T-helper 1 cell treated with Interleukin-12 subunit alpha and Interleukin-12 subunit beta and Interleukin-4 antibody, amounts not matched to agents 30 μg/mL and 1 μg/mL, for 36 hours (primary cell): ENCODE data around the gene SLC5A3.

Experiments used
- H3K27ac Mint-ChIP-seq: one replicate; pipeline ENCODE4 v1.8.0; 2021; ENCODE audit warnings: mild to moderate bottlenecking, mixed read lengths
- H3K27me3 Mint-ChIP-seq: one replicate; pipeline ENCODE4 v1.8.0; 2021; ENCODE audit warnings: low read depth, mixed read lengths
- H3K36me3 Mint-ChIP-seq: one replicate; pipeline ENCODE4 v1.8.0; 2021; ENCODE audit warnings: low read depth, mixed read lengths
- H3K4me1 Mint-ChIP-seq: one replicate; pipeline ENCODE4 v1.8.0; 2021; ENCODE audit warnings: low read depth, mixed read lengths
- H3K4me3 Mint-ChIP-seq: one replicate; pipeline ENCODE4 v1.8.0; 2021; ENCODE audit warnings: mild to moderate bottlenecking, moderate library complexity, mixed read lengths
- H3K9me3 Mint-ChIP-seq: one replicate; pipeline ENCODE4 v1.8.0; 2021; ENCODE audit warnings: mixed read lengths

The SLC5A3 gene

DNA sequence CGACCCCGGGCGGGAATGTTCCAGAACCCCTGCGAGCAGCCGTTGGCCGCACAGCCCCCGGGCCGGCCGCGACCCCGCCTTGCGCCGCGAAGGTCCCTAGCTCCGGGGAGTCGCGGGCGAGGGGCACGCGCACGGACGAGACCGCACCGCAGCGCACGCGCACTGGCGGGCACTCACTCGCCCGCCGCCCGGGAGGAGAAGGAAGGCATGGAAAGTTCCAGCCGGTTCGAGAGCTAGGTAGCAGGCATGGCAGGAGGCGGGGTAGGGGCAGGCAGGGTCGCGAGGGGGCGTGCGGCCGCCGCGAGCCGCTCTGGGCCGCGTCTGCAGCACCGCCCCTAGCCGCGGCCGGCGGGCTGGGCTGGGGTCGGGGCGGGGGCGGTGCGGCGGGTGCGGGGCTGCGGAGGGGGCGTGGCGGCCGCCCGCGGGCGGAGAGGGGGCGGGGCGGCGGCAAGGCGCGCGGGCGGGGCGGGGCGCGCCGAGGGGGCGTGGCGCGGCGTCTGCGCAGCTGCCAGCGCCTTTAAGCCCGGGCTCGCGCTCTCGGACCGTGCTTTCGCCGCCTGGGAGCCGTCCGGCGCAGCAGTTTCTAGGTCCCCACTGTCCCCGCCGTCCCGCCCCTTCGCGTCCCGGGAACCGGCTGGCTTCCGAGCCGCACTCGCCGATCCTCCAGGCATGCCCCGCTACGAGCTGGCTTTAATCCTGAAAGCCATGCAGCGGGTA is at the start of gene SLC5A3, which contains the start of gene MRPS6:
Gene SLC5A3 (plus strand): TSS at position 547 of the 717 bp plus-strand sequence. CDS start 21,621 bp downstream, outside the sequence.
Gene MRPS6 (plus strand): TSS at position 547 of the 717 bp plus-strand sequence. CDS start 123 bp downstream, at position 670.
- Mint-ChIP-seq H3K4me1 (peaks cover 41% of the 10 kb centered on the region), H3K36me3 (peaks cover 35% of the 10 kb centered on the region), H3K27me3 (no peaks in the 10 kb centered on the region), H3K4me3 (peak within 1 kb of the TSS; percentile 91), H3K27ac (peak within 1 kb of the TSS; percentile 89), H3K9me3 (no peaks in the 10 kb centered on the region)

DNA sequence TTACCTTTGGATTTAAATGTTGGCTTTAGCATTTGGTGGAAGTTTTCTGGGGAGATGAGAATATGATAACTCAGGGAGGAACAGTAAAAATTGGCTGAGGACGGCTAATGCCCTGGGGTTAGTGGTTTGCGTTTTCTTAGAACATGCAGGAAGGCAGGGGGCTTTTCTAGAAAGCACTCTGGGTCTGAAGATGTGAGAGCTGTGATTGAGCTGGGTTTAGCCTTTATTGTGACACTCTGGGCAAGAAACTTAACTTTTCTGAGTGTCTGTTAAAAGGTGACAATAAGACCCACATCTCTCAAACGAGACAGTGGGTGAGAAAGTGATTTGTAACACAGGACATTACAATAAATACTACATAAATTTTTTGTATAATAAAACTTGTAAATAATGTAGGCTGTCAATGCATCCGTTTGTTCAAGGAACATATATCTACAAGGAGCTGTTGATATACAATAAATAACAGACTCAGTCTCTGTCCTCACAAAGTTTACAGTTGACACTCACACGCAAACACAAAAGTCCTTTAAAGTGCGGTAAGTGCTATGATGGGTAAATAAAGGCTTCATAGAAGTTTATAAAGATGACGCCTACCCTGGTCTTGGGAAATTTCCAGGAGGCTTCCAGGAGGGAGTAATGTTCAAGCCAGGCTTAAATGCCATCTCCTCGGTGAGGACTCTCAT is 49.5 kb upstream of the SLC5A3 start:
- no peak overlapping the region for H3K4me3 Mint-ChIP-seq
- H3K27ac Mint-ChIP-seq = no peak overlapping the region
- H3K36me3 Mint-ChIP-seq = peaks cover 4% of the 10 kb centered on the region
- peaks cover 26% of the 10 kb centered on the region for H3K4me1 Mint-ChIP-seq
- no peaks in the 10 kb centered on the region for H3K27me3 Mint-ChIP-seq
- no peaks in the 10 kb centered on the region for H3K9me3 Mint-ChIP-seq

DNA sequence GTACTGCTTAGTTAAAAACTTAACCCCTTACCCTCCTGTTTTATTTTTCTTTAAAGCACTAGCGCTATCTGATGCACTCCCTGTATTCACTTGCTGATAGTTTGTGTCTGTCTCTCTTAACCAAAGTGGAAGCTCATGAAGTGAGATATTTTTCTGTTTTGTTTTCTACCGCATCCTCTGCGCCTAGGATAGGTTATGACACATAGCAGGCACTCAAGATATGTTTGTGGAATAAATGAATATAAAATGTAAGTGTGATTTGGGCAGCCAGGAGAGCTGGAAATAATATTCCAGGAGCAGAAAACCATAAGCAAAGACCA is 49.0 kb upstream of the SLC5A3 start:
- H3K36me3 Mint-ChIP-seq = peaks cover 6% of the 10 kb centered on the region
- H3K9me3 Mint-ChIP-seq = no peaks in the 10 kb centered on the region
- H3K4me1 Mint-ChIP-seq = peaks cover 21% of the 10 kb centered on the region
- H3K27ac Mint-ChIP-seq = no peak overlapping the region
- no peak overlapping the region for H3K4me3 Mint-ChIP-seq
- no peaks in the 10 kb centered on the region for H3K27me3 Mint-ChIP-seq

DNA sequence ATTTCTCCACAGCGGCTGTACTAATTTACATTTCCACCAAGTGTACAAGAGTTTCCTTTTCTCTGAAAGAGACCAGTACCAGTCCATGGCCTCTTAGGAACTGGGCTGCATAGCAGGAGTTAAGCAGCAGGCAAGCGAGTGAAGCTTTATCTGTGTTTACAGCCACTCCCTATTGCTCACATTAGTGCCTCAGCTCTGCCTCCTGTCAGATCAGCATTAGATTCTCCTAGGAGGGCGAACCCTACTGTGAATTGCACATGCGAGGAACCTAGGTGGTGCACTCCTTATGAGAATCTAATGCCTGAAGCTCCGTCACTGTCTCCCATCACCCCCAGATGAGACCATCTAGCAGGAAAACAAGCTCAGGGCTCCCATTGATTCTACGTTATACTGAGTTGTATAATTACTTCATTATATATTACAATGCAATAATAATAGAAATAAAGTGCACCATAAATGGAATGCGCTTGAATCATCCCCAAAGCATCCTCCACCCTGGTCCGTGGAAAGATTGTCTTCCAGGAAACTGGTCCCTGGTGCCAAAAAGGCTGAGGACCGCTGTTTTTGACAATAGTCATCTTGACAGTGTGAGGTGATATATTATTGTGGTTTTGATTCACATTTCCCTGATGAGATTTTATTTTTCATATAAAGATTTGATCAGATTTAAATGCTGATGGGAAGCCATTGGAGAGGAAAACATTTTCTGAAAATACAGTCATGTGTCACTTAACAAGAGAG is 45.5 kb upstream of the SLC5A3 start:
- Mint-ChIP-seq H3K27me3 (no peaks in the 10 kb centered on the region), H3K9me3 (peaks cover 6% of the 10 kb centered on the region), H3K4me1 (peaks cover 19% of the 10 kb centered on the region), H3K27ac (no peak overlapping the region), H3K36me3 (peaks cover 5% of the 10 kb centered on the region), H3K4me3 (no peak overlapping the region)

DNA sequence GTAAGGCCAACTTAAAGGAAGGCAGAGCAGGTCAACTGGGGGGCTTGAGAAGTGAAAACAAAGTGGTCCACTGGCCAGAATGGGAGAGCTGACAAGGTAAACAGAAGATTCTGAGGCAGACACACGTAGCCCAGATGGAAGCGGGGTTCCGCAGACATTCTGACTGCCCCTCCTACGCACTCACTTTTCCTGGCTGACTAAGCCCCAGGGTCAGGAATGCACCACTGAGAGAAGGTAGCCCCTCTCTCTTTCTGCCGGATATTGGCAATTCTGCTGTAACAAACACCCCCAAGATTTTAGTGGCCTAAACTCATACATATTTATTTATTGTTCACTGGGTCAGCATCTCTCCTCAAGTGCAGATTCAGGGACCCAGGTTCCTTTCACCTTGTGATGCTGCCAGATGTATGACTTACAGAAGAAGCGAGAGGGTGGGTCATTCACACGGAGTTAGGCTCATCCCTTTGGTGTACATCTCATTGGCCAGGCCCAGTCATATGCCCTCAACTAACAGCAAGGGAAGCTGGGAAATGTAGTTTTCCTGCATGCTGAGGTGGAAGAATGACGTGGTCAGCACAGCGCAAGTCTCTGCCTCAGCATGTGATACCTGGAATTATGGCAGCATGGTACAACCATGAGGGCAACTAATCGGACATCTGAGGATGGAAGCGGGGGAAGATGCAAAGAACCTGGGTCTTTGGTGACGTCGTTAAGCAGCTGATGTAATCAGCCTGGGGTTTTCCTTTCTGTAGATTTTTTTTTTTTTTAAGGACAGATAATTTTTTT is 43.4 kb upstream of the SLC5A3 start:
- peak overlapping the region; percentile 75 for H3K4me3 Mint-ChIP-seq
- H3K27me3 Mint-ChIP-seq = no peaks in the 10 kb centered on the region
- peaks cover 20% of the 10 kb centered on the region for H3K4me1 Mint-ChIP-seq
- H3K36me3 Mint-ChIP-seq = peaks cover 6% of the 10 kb centered on the region
- H3K9me3 Mint-ChIP-seq = peaks cover 6% of the 10 kb centered on the region
- H3K27ac Mint-ChIP-seq = peak overlapping the region; percentile 94

DNA sequence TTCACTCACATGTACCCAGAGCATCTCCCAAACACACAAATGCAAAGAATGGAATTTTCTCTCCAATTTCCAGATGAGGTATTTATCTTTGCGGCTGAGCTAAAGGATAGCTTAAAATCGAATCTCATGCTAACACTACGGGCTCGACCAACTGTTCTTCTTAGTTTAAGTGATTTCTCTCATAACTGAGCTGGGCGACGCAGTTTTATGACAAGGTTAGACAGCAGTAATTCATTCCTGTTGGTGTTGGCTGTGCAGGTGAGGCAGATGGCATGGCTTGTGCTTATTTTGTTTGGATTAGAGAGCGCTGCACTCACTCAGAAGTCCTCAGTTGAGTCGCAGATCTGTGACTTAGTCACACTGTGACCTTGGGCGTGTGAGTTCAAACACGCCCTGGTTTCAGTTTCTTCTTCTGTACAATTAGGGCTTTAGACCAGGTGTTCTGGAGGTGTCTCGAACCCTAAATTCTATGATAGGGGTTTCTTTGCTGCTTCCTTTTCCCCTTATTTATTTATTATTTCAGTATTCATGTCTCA is 41.5 kb upstream of the SLC5A3 start:
- Mint-ChIP-seq H3K36me3 (peaks cover 12% of the 10 kb centered on the region), H3K27ac (peak overlapping the region; percentile 36), H3K4me3 (no peak overlapping the region), H3K9me3 (peaks cover 17% of the 10 kb centered on the region), H3K4me1 (peaks cover 20% of the 10 kb centered on the region), H3K27me3 (no peaks in the 10 kb centered on the region)

DNA sequence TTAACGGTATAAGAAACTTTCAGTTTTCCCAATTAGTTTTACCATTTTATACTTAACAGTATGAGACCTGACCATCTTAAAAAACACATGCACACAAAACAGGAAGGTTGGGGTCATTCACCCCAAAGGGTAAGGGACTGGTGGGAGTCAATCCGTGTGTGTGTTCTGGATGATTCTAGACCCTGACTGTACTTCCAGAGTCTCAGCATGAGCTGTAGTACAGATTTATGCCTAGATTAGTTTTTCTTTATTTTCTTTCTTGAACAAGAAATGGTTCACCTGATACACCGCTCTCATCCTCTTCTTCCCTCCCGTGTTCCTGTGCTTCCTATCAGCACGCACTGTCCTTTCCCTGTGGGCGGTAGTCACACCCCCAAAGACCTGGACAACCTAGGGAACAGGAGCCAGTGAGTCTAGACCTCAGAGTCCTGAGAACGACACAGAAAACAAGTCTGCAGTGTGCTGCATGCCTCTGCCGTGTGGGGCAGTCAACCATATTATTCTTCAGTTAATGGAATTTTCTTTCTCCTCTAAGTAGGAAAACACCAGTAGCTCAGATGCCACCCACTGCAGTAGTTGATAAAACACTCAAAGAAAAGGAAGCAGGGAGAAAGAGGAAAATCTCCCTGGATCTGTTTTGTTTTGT is 38.9 kb upstream of the SLC5A3 start:
- Mint-ChIP-seq H3K36me3 (peaks cover 10% of the 10 kb centered on the region), H3K27ac (no peak overlapping the region), H3K4me3 (no peak overlapping the region), H3K27me3 (no peaks in the 10 kb centered on the region), H3K9me3 (peaks cover 17% of the 10 kb centered on the region), H3K4me1 (peaks cover 20% of the 10 kb centered on the region)

DNA sequence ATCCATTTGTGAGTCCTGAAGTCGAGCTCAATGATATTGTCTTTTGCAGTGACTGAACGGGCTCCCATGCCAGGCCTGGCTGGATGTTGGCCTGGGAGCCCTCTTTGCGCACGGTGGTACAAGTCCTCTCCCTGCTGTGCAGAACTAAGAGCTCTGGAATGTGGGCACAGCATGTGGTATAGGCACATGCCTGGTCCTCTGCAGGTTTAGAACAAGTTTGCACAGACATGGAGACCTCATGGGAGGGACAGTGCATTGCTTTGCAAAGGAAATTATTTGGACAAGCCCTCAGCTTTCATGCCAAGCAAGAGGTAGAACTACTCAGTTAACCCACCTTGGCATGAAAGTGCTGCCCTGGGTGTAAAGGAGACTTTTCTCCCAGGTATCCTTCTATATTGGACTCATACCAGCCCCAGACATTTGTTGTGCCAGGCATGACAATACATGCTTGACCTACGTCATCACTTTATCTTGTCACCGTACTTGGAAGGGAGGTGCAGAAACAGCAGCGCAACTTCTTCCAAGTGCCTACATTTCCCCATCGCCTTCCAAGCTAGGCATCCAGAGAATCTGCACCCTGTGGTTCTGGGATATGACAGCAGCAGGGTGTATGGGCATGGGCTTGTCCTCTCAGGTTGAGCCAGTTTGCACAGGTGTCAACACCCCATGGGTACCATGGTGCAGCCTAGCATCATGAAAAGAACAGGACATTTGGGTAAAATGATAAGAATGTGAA is 37.6 kb upstream of the SLC5A3 start:
- H3K9me3 Mint-ChIP-seq = peaks cover 14% of the 10 kb centered on the region
- no peaks in the 10 kb centered on the region for H3K27me3 Mint-ChIP-seq
- H3K27ac Mint-ChIP-seq = no peak overlapping the region
- H3K4me3 Mint-ChIP-seq = no peak overlapping the region
- peaks cover 10% of the 10 kb centered on the region for H3K36me3 Mint-ChIP-seq
- H3K4me1 Mint-ChIP-seq = peaks cover 15% of the 10 kb centered on the region

DNA sequence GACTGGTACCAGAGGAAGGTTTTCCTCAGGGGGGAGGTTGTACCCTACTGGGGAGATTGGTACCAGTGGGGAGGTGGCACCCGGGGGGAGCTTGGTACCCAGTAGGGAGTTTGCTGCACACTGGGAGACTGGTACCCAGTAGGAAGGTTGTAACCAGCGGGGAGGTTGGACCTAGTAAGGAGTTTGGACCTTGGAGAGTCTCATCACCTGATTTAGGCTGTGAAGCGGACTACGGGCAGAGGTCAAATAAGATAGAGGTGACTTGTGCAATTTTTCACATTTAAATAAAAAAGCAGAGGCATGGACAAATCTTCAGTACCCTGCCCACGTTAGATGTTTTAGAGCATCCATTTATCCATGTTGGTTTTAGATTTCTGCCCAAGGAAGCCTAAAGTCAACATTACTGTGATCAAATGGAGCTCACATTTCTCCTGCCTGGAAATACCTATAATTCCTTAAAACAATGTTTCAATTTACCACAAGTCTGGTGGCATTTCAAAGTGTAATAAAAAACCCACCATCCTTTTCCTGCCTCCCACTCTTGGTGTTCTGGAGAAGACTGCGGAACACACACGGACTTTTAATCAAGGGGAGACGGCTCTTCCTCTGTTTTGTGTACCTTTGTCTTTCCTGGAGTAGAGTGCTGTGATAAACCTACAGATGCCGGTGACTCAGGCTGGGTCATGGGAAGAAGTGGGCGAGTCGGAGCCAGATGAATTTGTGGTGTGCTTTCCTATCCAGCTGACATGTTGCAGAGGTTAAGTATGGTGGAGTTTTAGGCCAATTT is 36.2 kb upstream of the SLC5A3 start:
- Mint-ChIP-seq H3K4me3 (no peak overlapping the region), H3K4me1 (peaks cover 5% of the 10 kb centered on the region), H3K36me3 (peaks cover 8% of the 10 kb centered on the region), H3K9me3 (peaks cover 11% of the 10 kb centered on the region), H3K27ac (no peak overlapping the region), H3K27me3 (no peaks in the 10 kb centered on the region)

DNA sequence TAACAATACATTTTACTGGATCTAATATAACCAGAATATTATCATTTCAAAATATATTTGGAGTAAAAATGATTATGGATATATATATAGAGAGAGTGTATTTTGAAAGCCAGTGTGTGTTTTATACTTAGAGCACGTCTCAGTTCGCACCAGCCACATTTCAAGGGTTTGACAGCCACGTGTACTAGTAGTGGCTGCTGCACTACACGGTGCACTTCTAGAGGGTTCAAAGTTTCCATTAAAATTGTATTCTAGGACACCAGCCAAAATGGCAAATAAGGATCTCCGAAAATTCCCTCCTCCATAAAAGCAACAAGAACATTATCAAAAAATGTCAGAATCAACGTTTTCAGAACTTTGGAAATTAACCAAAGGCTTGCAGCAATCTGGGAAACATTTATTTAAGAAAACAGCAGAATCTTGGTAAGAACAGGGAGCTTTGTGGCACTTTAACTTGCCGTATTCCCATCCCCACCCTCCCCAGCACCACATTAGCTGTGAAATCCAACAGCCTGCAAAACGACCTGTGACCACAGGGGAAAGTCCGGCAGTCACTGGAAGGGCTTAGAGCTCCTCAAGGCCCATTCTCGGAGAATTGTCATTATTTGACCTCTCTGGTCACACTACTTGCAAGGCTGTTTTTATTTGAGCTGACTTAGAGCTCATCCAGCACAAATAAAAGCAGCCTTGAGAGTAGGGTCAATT is 33.5 kb upstream of the SLC5A3 start:
- H3K4me3 Mint-ChIP-seq = no peak overlapping the region

DNA sequence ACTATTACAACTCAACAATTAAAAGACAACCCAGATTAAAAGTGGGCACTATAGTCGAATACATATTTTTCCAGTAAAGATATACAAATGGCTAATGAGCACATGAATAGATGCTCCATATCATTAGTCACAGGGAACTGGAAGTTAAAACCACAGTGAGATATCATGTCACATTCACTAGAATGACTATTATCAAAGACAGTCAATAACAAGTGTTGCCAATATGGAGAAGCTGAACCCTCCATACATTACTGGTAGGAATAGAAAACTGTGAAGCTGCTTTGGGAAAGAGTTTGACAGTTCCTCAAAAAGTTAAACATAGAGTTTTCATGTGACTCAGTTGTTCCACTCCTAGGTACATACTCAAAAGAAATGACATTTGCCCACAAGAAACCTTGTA is 30.6 kb upstream of the SLC5A3 start:
- H3K27me3 Mint-ChIP-seq = no peaks in the 10 kb centered on the region
- H3K27ac Mint-ChIP-seq = no peak overlapping the region
- no peak overlapping the region for H3K4me3 Mint-ChIP-seq
- peaks cover 3% of the 10 kb centered on the region for H3K4me1 Mint-ChIP-seq
- H3K9me3 Mint-ChIP-seq = peaks cover under 1% of the 10 kb centered on the region
- H3K36me3 Mint-ChIP-seq = peaks cover 7% of the 10 kb centered on the region

More for the DNA sequence above, 33.5 kb upstream of the SLC5A3 start:
- H3K27me3 Mint-ChIP-seq = no peaks in the 10 kb centered on the region
- no peaks in the 10 kb centered on the region for H3K4me1 Mint-ChIP-seq
- H3K36me3 Mint-ChIP-seq = peaks cover 11% of the 10 kb centered on the region
- peaks cover 11% of the 10 kb centered on the region for H3K9me3 Mint-ChIP-seq
- H3K27ac Mint-ChIP-seq = no peak overlapping the region

DNA sequence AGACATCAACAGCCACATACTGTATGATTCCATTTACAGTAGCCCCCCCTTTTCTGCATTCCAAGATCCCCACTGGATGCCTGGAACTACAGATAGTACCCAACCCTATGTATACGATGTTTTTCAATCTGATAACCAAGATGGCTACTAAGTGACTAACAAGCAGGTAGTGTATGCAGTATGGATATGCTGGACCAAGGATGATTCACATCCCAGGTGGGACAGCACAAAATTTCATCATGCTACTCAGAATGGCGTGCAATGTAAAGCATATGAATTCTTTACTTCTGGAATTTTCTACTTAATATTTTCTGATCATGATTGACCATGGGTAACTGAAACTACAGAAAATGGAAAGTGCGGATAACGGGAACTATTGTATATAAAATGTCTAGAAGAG is 30.0 kb upstream of the SLC5A3 start:
- Mint-ChIP-seq H3K27me3 (no peaks in the 10 kb centered on the region), H3K4me3 (no peak overlapping the region), H3K4me1 (peaks cover 3% of the 10 kb centered on the region)

More for the DNA sequence above, 30.0 kb upstream of the SLC5A3 start:
- H3K36me3 Mint-ChIP-seq = peaks cover 7% of the 10 kb centered on the region
- H3K9me3 Mint-ChIP-seq = peaks cover 5% of the 10 kb centered on the region
- H3K27ac Mint-ChIP-seq = no peak overlapping the region
